HUDEP-2 (cell line): ENCODE data around the gene CCDC13.

ENCODE experiments used
- DNase-seq, 76 experiments: peaks; one replicate each; lab custom pipeline; 2025; ENCODE audit not compliant: unreplicated experiment in 76 of 76; lab: John Stamatoyannopoulos, UW

Gene CCDC13

GRCh38 chr3:42734263-42734860 is 38.7 kb downstream of the CCDC13 start:
- DNase-seq: no peak

GRCh38 chr3:42733501-42734262 is 39.4 kb downstream of the CCDC13 start:
- no peak for DNase-seq

GRCh38 chr3:42732829-42733459 is 40.1 kb downstream of the CCDC13 start:
- no peak for DNase-seq

- no peak for DNase-seq
Observed at GRCh38 chr3:42732196-42732828, 40.7 kb downstream of the CCDC13 start.

- DNase-seq: no peak
Observed at GRCh38 chr3:42731476-42732195, 41.4 kb downstream of the CCDC13 start.

GRCh38 chr3:42730706-42731420 is 42.2 kb downstream of the CCDC13 start:
- no peak for DNase-seq

- no peak for DNase-seq
Observed at GRCh38 chr3:42730294-42730693, 42.8 kb downstream of the CCDC13 start.

- no peak for DNase-seq
Observed at GRCh38 chr3:42729404-42730145, 43.5 kb downstream of the CCDC13 start.

- no peak for DNase-seq
Observed at GRCh38 chr3:42728668-42729364, 44.2 kb downstream of the CCDC13 start.

GRCh38 chr3:42728056-42728455 is 45.0 kb downstream of the CCDC13 start:
- DNase-seq: no peak

GRCh38 chr3:42725454-42725853 is 47.6 kb downstream of the CCDC13 start:
- no peak for DNase-seq

GRCh38 chr3:42723219-42723618 is 49.8 kb downstream of the CCDC13 start:
- DNase-seq: no peak
